Mucosa of descending colon (tissue), 3 donors: Measurements from ENCODE around the gene SDF4. TPM values are rescaled to one million over a fixed set of nuclear protein-coding genes. Genes with fewer than 3 reads are reported as not detected.
"Not testable (repeated sequence)": the region's sequence is repeated elsewhere in the genome, so short reads cannot be mapped to it uniquely, and the experiment has no call there.

Experiments
- ATAC-seq: fragments of 200-7000 bp; cut with Tn5 transposase; one replicate; pipeline ENCODE4 v1.9.1; 2020; ENCODE audit warnings: mild to moderate bottlenecking, moderate library complexity
- DNase-seq, 3 donors: peaks; one replicate each; pipeline ENCODE4 v3.0.0-alpha.2; 2020
- H3K36me3 ChIP-seq: fragments of 200-600 bp; one replicate; pipeline ENCODE4 v1.8.0; 2021; ENCODE audit warnings: low read depth, mild to moderate bottlenecking
- H3K4me1 ChIP-seq: fragments of 200-600 bp; one replicate; pipeline ENCODE4 v1.8.0; 2021; ENCODE audit warnings: low read depth, mild to moderate bottlenecking
- H3K4me3 ChIP-seq: fragments of 200-600 bp; one replicate; pipeline ENCODE4 v1.8.0; 2021; ENCODE audit warnings: mild to moderate bottlenecking
- H3K9me3 ChIP-seq: fragments of 200-600 bp; one replicate; pipeline ENCODE4 v1.8.0; 2021; ENCODE audit warnings: mild to moderate bottlenecking
- intact Hi-C, 2 donors: fragments of 100-400 bp; cut with DNase I in 1 of 2; cut with micrococcal nuclease in 1 of 2; formaldehyde crosslinking; loops; one replicate each; pipeline versions ENCODE4 v1.11.0 to v1.11.1; 2022; cut with DNase I, micrococcal nuclease
- total RNA-seq, 3 donors: library from RNA; stranded (reverse); fragmentation: NEBNext Ultra II Directional in 2 of 3; extraction: Animal tissue kit (Norgen Biotek cat#: 25700) in 2 of 3; gene quantifications; one replicate each; pipeline versions ENCODE4 v1.2.1 to v1.2.4, GENCODE V29; 2021 to 2023
- TF ChIP-seq, protein P1 (sequence below): fragments of 200-600 bp; IDR thresholded peaks from one replicate; pipeline ENCODE4 v1.8.0; 2022; ENCODE audit warnings: antibody characterized with exemption, mild to moderate bottlenecking
- donor health status: DM: no; HTN: no; CAD: no; lungs with moderate emphysema.
- donor health status: DM: no; HTN: no; CAD: no.
- donor health status: DM: no; HTN: yes; CAD: no.

The SDF4 gene
- total RNA-seq, 3 donors from 2014 or later = 169 to 257 (median 226) TPM

DNA sequence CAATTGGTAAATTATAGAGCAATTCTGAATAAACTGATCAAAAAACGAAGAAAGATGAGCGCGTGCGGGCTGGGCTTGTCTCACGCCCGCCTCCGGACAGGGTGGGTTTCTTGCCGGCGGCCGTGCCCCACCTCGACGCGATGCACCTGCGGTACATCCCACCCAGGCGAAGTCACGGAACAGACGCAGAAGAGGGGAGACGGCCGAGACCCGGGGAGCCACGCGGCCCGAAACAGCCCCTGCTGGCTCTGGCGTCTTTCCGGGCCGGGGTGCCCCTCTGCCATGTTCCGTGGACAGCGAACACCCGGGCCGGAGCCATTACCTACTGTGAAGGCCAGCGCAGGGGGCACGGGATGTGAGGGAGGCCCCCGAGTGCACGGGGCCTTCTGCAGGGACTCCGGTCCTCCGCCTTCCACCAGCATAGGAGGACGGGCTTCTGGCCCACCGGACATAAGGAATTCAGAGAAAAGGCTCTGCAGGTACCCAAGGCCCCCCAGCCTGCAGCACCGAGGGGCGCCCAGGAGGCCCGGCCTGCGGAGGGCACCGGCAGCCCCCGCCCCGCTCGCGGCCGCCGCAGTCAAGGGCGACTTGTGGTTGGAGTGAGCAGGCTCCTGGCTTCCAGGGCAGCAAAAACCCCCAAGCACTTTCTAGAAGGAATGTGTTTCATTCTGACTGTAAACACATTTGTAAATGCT, 22.3 kb upstream of the SDF4 start:
- no peaks in the 10 kb centered on the region for H3K4me1 ChIP-seq
- intact Hi-C loops = loop anchor here in 1 of 2 donors (10.0 kb wide), 1 partner anchor 129 kb away; no protein-coding TSS in a partner anchor
- TF ChIP-seq, protein P1, sequence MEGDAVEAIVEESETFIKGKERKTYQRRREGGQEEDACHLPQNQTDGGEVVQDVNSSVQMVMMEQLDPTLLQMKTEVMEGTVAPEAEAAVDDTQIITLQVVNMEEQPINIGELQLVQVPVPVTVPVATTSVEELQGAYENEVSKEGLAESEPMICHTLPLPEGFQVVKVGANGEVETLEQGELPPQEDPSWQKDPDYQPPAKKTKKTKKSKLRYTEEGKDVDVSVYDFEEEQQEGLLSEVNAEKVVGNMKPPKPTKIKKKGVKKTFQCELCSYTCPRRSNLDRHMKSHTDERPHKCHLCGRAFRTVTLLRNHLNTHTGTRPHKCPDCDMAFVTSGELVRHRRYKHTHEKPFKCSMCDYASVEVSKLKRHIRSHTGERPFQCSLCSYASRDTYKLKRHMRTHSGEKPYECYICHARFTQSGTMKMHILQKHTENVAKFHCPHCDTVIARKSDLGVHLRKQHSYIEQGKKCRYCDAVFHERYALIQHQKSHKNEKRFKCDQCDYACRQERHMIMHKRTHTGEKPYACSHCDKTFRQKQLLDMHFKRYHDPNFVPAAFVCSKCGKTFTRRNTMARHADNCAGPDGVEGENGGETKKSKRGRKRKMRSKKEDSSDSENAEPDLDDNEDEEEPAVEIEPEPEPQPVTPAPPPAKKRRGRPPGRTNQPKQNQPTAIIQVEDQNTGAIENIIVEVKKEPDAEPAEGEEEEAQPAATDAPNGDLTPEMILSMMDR = no peak
- ATAC-seq (no peak), DNase-seq (peak in 1 of 3 donors; percentile 44)
- no peaks in the 10 kb centered on the region for H3K9me3 ChIP-seq
- peaks cover 6% of the 10 kb centered on the region for H3K36me3 ChIP-seq
- no peak overlapping the region for H3K4me3 ChIP-seq

- intact Hi-C loops = loop anchor here in 1 of 2 donors (10.0 kb wide), 1 partner anchor 129 kb away; no protein-coding TSS in a partner anchor
Observed at GRCh38 chr1:1253314-1253713, 21.5 kb upstream of the SDF4 start.

GRCh38 chr1:1250786-1251284, 19.0 kb upstream of the SDF4 start:
- TF ChIP-seq, protein P1 = no peak
- intact Hi-C loops = loop anchor here in 1 of 2 donors (10.0 kb wide), 1 partner anchor 126 kb away; no protein-coding TSS in a partner anchor
- DNase-seq (peak in 2 of 3 donors; percentile 42 to 76), ATAC-seq (peak; percentile 70)
- Histone ChIP-seq H3K36me3 (peaks cover 6% of the 10 kb centered on the region), H3K4me1 (peaks cover 6% of the 10 kb centered on the region), H3K9me3 (no peaks in the 10 kb centered on the region), H3K4me3 (no peak overlapping the region)

More at GRCh38 chr1:1253314-1253713, 21.5 kb upstream of the SDF4 start:
- DNase-seq = no peak
- no peaks in the 10 kb centered on the region for H3K4me1 ChIP-seq
- ATAC-seq = no peak
- TF ChIP-seq, protein P1 = no peak
- no peak overlapping the region for H3K4me3 ChIP-seq
- peaks cover 6% of the 10 kb centered on the region for H3K36me3 ChIP-seq
- no peaks in the 10 kb centered on the region for H3K9me3 ChIP-seq

DNA sequence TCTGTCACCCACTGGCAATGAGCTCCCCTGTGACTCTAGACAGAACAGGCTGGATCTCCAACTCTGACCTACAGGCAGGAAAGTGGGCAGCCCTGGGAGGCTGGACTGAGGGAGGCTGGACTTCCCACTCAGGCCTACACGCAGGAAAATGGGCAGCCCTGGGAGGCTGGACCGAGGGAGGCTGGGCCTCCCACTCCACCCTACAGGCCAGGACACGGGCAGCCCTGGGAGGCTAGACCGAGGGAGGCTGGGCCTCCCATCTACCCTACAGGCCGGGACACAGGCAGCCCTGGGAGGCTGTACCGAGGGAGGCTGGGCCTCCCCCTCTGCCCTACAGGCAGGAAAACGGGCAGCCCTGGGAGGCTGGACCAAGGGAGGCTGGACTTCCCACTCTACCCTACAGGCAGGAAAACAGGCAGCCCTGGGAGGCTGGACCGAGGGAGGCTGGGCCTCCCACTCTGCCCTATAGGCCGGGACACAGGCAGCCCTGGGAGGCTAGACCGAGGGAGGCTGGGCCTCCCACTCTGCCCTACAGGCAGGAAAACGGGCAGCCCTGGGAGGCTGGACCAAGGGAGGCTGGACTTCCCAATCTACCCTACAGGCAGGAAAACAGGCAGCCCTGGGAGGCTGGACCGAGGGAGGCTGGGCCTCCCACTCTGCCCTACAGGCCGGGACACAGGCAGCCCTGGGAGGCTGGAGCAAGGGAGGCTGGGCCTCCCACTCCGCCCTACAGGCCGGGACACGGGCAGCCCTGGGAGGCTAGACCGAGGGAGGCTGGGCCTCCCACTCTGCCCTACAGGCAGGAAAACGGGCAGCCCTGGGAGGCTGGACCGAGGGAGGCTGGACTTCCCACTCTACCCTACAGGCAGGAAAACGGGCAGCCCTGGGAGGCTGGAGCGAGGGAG, 16.5 kb upstream of the SDF4 start:
- intact Hi-C loops, H3K4me3 ChIP-seq, H3K4me1 ChIP-seq, ATAC-seq, DNase-seq, H3K9me3 ChIP-seq, H3K36me3 ChIP-seq: not testable (repeated sequence)

DNA sequence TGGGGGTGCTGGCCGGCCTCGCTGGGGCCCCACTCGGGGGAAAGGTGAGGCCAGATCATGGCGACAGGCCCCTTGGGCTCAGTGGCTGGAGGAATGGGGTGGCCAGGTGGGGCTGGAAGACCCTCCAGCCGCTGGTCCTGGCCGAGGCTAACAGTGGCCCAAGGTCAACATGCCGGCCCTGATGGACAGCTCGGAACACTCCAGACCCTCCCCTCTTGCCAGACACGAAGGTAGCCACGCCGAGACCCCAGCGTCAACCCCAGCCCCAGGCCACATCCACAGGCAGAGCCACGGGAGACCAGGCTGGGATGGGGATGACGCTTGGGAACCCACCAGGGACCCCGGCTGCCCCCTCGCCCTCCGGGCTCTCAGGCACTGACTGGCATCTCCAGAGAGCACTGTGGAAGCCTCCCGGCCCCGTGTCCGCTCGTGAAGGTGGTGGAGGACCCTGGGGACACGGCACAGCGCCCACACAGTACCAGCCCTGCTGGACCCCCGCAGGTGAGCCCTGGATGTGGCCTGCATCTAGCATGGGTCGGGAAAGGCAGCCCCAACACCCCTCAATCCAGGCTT, 15.6 kb upstream of the SDF4 start:
- no peaks in the 10 kb centered on the region for H3K9me3 ChIP-seq
- H3K4me3 ChIP-seq = no peak overlapping the region
- DNase-seq = peak in 1 of 3 donors; percentile 44
- TF ChIP-seq, protein P1 = no peak
- peaks cover 6% of the 10 kb centered on the region for H3K4me1 ChIP-seq
- intact Hi-C loops = no loop called here
- no peak for ATAC-seq
- H3K36me3 ChIP-seq = no peaks in the 10 kb centered on the region
